T-helper 9 cell (primary cell): ENCODE data around the gene GRK5.
A peak's percentile ranks its signal among the peaks of the same experiment; 100 is the strongest.

Experiments
- DNase-seq: peaks from one replicate; pipeline ENCODE4 v3.0.0-alpha.2; 2020

Gene GRK5

GRCh38 chr10:119302591-119303253 lies 95.4 kb downstream of the GRK5 start:
- no peak for DNase-seq

- no peak for DNase-seq
Measured at GRCh38 chr10:119303886-119304285, 96.5 kb downstream of the GRK5 start.

DNA sequence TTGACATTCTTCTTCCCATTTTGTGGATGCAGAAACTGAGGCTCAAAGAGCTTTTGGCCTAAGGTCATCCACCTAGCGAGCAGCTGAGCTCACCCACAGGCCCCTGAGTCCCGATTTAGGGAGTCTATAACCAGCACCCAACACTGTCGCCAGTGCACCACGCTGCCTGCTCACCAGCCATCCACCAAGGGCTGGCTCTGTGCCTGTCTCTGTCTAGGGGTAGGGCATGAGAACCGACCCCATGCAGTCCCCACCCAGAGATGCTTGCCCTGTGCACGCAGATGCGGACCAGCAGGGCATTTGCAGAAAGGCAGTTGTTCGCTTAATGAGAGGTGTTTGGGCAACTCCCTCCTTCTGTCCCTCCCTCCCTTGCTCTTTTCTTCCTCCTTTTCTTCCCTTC lies 97.2 kb downstream of the GRK5 start:
- no peak for DNase-seq

- peak; percentile 72 for DNase-seq
Measured at GRCh38 chr10:119305860-119306513, 98.6 kb downstream of the GRK5 start.

DNA sequence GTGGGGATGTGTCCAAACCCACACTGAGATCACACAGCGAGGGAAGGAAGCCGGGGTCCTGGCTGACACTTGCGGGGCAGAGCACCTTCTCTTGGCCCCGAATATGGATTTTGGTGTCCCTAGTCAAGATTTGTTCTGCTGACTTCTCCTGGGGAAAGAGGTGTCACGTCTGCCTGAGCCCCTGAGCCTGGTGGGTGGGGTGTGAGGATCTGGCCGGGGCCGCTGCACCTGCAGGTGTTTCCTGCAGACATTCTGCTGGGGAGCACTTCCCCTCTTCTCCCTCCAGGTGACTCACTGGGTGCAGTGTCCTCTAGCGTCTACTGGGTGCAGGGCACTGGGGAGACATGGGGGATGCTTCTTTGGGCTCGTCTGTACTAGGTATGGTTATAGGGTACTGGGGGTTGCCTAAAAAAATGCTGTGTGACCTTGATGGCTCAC lies 99.2 kb downstream of the GRK5 start:
- peak; percentile 67 for DNase-seq

- no peak for DNase-seq
Measured at GRCh38 chr10:119306986-119307392, 99.6 kb downstream of the GRK5 start.

- DNase-seq = no peak
Measured at GRCh38 chr10:119308089-119308488, 100.7 kb downstream of the GRK5 start.

GRCh38 chr10:119308551-119309422 lies 101.4 kb downstream of the GRK5 start:
- no peak for DNase-seq

DNA sequence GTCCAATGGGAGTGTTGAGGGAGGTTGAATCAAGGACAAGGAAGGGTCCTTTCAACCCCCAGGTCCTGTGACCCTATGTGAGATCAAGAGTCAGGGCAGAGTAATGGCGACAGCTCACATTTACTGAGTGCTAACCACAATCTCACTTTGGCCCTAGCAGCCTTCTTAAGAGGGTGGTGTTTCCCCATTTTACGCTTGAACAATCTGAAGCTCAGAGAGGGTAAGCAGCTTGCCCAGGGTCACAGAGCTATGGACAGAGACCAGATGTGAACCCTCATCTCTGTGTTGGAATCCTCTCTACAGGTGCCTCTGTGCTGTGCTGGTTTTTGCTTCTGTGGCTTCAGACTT lies 102.0 kb downstream of the GRK5 start:
- no peak for DNase-seq

DNA sequence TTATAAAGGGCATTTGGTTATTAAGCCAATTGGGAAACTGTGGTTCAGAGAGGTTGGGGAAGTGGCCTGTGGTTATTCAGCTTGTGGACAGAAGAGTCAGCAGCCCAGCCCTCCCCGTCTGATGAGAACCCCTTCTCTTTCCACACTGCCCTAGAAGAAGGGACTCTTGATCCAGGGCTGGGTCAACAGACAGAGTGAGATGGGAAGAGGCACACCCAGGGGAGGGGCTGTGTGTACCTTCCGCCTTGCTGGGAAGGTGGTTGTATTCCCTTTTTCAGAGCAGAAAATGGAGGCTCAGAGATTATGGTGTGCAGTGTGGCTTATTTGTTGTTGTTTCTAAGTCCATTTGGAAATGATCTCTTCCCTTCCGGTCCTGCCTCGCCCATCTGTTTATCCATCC lies 103.4 kb downstream of the GRK5 start:
- DNase-seq = no peak

DNA sequence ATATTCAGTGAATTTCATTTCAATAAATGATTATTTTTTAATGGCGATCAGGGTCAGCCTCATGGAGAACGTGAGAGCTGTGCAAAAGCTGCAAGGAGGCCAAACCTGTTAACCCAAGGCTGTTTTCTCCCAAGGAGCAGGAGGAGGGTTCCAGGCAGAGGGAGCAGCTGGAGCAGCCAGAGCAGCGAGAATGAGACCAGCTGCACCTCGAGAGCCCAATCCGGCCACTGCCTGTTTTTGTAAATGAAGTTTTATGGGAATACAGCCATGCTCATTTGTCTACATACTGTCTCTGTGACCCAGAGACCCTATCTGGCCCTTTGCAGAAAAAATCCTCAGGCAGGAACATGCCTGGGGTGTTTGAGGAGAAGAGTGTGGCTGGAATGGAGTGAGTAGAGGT lies 104.9 kb downstream of the GRK5 start:
- no peak for DNase-seq

DNA sequence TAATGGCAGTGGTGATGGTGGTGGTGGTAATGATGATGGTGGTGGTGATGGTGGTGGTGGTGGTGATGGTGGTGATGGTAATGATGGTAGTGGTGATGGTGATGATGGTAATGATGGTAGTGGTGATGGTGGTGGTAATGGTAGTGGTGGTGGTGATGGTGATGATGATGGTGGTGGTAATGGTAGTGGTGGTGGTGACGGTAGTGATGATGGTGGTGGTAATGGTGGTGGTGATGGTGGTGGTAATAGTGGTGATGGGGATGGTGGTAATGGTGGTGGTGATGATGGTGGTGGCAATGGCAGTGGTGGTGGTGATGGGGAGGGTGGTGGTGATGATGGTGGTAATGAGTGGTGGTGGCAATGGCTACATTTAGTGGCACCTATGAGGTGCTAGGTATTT lies 105.7 kb downstream of the GRK5 start:
- DNase-seq = no peak

- peak; percentile 28 for DNase-seq
Measured at GRCh38 chr10:119313644-119314043, 106.3 kb downstream of the GRK5 start.

GRCh38 chr10:119314061-119314460 lies 106.7 kb downstream of the GRK5 start:
- no peak for DNase-seq

GRCh38 chr10:119314486-119314885 lies 107.1 kb downstream of the GRK5 start:
- DNase-seq = no peak

DNA sequence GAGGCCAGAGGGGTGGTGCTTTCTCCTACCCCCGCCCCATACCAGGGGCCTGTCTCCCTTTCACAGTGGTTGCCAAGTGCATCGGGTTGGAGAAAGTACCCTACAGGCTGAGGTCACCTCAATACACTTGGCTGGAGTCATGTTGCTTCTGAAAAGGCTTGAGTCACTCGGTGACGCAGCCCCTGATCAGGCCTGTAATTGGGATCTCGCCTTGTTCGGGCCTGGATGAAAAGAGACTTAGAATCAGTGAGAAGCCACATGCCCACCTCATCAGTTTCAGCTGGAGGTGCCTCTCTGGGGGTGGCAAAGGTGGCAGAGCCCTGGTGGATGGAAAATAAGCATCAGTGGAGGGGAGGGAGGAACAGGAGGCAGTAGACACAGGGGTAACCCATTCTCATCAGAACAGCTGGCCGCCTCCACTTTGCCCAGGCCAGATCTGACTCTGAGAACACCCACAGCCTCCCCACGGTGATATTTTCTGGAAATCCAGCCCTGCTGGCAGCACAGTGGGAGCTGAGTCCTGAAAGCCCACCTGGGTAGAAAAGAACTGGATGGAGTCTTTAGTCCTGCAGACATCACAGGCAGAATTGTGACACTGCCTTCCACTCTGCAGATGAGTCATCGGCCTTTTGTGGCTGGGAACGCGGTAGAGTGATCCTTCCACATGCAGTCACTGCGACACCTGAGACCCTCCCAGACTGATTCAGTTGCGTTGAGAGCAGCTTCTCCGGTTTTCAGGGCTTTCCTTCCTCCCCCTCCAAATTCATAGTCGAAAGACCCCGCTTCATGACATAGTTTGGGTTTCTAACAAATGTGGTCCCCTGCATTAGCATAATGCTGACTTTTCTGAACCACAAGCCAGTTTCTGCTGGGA lies 108.0 kb downstream of the GRK5 start:
- peak; percentile 43 for DNase-seq

GRCh38 chr10:119316002-119316358 lies 108.6 kb downstream of the GRK5 start:
- DNase-seq = no peak

DNA sequence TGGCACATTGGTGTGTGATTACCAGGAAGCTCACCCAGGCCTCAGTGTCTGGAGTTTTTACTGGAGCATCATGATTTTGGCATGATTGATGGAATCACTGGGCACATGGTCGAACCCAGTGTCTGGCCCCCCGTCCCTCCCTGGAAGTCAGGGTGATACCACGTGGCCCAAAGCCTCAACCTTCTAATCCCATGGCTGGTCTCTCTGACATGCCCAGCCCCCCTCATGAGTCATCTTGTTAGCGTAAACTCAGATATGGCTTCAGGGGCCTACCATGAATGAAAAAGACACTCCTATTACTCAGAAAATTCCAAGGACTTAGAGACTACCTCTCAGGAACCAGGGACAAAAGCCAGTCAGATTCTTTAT lies 109.3 kb downstream of the GRK5 start:
- no peak for DNase-seq

DNA sequence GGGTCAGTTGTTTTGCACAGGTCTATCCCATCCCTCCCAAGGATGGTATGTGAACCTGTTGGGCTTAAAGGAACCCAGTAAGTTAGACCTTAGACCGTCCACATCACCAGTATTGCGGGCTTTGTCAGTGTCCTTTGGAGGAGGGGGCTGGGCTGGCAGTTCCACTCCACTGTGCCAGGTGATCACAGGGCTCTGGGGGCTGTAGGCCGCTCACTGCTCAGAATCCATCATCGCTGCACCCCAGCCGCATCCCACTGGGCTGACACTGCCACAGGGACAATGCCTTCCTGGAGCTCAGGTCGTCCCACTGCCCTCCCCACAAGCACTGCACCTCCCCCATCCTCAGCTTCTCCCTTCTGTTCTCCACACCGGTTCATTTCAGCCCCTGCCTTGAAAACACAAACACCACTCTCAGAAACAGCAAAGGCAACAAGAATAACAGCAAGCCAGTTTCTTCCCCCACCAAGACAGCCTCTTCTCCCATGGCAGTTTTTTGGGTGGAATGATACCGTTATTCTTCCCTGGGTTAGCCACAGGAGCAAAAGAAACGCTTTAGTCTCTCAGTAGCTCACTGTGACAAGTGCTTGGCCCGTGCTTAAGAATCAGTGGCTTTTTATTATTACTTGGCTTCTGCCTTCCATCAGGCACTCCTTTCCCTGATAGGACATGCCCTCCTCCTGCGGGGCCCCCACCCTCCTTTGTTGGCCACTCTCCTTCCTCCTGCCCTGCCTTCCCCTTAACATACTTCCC lies 111.2 kb downstream of the GRK5 start:
- no peak for DNase-seq

DNA sequence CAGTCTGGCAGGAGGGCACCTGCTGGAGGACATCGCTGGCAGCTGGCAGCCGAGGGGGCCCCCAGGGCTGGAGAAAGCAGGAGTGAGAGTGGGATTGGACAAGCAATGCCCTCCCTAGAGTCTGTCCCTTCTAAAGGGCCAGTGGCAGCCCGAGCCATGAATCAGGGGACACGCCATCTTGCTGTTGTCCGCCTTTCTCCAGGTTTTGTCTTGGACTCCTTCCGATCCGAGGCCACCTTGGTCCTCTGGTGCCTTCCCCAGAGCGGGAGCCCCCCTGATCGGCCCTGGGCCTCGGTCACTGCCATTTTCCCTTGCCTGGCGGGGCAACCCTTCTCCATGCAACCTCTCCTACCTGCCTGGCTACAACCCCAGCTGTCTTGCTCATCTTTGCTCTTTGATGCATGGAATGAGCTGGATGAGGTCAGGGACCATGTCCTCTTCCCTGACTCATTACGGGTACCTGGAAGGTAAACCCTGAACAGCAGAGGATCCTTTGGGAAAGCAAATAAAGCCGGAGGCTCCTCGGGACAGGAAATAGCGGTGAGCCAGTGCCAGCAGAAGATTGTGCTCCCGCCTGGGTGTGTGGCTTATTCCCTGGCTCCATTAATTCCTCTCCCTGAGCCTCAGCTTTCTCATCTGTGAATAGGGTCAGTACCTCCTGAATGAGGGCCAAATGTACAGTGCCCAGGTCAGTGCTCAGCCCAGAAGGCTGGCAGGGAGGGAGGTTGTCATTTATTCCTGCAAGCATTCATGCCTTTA lies 112.0 kb downstream of the GRK5 start:
- DNase-seq = no peak

GRCh38 chr10:119319920-119320258 lies 112.5 kb downstream of the GRK5 start:
- no peak for DNase-seq

DNA sequence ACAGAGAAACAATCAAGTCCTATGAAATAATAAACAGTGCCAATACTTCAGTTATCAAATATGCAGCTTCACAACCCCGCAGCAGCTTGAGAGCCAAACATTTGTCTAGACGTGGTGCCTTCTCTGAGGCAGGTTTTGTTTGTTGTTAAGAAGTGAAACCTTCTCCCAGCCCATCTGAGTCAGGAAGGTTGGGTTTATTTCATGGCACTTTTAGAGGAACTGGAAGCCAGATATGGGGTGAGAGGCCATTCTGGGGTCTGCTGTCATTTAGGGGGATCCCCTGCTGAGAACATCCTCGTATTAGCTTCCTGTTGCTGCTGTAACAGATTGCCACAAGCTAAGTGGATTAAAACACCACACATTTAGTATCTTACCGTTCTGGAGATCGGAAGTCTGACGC lies 113.6 kb downstream of the GRK5 start:
- DNase-seq = no peak
